Measurements from ENCODE around the gene LPIN2.

The LPIN2 gene

GRCh38 chr18:2979871-2980790 is 32.8 kb downstream of the LPIN2 start:
- DNase-seq, result no peak

DNA sequence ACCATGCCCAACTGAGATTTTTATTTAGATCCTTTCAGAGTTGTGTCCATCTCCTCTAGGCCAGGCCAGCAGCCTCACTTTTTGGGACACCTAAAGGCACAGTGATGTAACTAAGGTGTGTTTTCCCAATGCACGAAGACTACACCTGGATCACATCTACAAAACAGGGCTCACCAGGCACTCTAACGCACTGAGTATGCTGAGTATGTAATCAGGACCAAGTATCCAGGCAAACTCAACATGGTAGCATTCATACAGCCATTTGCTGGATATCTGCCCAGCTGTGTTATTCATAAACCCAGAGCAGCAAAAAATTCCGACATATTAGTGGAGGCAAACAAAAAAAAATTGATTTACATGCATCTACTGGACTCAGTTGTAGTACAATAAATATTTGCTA is 33.8 kb downstream of the LPIN2 start:
- DNase-seq, result no peak

DNA sequence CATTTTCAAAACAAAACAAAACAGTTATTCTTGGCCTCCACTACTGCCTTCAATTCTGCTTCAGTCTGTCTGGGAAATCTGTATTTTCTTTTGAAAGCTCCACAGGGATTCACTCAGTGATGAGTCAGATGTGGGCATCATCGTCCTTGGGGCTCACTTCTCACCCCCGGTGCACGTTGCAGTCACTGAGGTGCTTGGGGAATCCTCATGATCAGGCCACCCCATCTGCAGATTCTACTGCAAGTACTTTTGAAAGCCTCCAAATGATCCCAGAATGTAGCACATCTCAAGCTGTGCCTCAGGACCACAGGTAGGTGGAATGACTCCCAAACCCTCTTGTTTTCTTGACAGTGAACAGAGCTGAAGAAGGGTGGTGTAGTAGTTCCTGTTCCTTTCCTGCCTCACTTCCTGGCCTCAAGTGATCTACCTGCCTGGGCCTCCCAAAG is 34.3 kb downstream of the LPIN2 start:
- DNase-seq, result no peak

GRCh38 chr18:2978208-2978607 is 34.7 kb downstream of the LPIN2 start:
- no peak for DNase-seq

DNA sequence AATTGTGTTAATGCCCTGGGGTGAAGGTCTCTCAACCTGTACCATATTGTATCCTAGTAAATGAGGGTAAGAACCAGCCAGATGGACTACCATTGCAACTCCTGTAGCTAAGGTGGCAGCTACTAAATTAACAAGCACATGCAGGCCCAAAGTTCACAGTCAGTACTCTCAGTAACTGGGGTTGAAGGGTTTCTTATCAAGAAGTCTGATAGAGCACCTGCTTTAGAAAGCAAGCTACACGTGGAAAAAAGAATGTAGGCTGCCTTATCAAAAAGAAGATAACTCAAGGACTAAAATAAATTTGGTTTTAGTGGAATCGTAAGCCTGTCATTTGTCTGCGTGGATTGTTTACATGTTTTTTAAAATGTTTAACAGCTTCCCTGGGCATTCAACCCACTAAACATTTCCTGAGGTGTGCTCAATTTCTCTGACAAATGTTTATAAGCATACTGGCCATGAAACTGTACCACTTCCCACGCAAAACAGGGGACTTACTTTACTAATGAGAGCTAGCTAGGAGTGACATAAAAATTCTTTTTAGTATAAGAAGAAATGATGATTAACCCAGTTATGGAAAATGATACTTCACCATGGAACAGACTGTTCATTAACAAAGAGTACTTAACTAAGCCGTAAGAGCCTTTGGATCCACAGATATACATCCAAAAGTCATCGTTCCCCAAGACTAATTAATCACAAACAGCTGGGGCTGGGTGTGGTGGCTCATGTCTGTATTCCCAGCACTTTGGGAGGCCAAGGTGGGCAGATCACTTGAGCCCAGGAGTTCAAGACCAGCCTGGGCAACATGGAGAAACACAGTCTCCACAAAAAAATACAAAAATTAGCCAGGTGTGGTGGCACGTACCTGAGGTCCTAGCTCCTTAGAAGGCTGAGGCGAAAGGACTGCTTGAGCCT is 36.5 kb downstream of the LPIN2 start:
- no peak for DNase-seq

DNA sequence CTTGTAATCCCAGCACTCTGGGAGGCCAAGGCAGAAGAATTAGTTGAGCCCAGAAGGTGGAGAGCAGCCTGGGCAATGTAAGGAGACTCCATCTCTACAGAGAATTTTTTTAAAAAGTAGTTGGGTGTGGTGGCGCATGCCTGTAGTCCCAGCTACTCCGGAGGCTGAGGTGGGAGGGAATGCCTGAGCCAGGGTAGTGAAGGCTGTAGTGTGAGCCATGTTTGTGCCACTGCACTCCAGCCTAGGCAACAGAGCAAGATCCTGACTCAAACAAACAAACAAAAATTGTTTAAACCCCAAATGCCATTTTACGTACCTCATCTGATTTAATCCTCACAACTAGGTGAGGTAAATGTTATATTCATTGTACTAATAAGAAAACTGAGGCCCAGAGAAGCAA is 38.2 kb downstream of the LPIN2 start:
- no peak for DNase-seq

DNA sequence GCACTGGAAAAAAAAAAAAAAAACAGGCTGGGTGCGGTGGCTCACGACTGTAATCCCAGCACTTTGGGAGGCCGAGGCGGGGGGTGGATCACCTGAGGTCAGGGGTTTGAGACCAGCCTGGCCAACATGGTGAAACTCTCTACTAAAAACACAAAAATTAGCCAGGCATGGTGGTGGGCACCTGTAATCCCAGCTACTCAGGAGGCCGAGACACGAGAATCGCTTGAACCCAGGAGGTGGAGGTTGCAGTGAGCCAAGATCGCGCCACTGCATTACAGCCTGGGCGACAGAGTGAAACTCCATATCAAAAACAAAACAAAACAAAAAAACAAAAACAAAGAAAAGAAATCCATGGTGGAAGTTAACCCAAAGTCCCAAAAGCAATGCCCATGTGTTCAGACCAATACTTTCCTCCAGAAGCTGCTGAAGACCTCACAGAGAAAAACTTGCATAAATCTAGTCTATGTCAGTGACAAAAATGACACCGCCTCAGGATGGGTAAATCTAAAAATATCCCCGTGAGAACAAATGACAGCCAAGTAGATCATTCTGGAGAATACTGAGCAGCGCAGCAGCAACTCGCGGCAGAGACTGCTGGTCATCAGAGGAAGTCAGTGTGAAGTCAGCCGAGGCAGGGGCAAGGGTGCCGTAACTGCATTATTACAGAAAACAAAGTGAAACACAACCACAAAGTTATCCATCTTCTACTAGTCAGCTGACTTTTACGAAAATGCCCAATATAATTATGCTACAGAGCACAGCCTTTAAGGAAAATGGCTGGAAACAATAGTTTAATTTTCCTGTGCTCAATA is 41.0 kb downstream of the LPIN2 start:
- no peak for DNase-seq

DNA sequence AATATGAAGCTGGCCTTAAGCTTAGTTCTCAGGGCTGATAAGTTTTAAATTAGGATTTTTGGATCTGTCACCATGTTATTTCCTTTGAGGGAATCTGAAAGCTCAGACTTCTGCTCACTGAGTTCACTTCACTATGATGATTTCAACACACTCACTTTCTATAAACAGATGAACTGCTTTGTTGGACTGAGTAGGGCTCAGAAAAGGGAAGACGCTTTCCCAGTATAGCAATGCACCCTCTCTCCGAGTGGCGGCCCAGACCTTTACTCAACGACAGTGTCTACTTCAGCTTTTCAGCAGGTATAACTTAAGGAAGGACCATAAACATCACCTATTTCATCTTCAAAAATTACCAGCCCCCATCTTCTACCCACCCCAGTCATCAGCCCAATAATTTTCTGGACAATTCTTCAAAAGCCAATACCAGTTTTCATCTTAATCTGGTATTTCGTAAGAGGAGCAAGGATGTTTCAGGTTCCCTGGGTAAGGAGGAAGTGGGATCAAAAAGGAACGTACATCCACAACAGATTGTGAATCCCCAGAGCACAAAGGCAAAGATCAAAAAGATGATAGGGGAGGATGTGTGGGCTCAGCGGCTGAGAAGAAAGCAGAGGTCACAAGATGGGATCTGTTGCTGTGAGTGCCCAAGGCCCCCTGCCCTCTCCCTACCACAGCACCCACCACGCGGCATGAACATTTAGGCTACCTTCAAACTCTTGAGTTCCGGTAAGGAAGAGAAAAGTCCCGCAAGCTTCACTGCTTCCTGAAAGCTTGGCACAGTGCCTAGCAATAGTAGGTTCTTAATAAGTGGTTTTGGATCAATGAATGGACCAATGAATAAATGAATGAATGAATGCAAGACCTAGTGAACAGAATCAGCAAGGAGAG is 41.9 kb downstream of the LPIN2 start:
- no peak for DNase-seq

DNA sequence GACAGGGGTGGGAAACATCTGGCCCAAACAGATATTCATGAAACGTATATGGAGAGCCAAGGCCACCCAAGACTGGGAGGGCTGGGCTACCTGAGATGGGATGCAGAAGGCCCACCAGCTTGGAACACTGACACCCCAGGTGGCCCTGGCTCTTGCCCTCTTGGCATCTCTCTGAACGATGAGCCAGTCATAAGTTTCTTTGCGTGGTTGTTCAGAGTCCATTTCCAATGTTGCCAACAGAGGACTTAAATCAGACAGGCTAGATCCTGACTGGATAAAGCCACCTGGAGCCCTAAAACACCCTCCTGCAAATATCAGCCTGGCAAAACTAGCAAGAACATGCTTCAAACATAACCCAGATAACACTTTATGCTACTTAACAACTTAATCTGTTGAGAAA is 42.6 kb downstream of the LPIN2 start:
- no peak for DNase-seq

- no peak for DNase-seq
These were observed 43.2 kb downstream of the LPIN2 start for GRCh38 chr18:2969695-2970094.

DNA sequence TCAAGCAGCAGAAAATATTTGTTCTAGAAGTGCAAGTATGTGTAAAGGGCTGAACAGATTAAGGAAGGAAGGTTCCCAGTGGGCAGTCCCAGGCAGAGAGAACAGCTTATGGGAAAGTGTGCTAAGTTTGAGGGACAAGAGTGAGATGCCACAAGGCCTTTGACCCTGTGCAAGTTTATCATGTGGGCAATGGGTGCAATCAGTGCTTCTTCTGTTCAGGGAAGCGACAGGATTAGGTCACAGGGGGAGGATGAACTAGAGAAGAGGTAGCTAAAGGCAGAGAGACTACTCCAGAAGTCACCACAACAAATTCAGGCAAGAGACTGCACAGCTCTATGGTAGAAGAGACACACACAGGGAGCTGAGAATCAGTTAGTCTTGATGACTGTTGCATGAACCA is 44.3 kb downstream of the LPIN2 start:
- no peak for DNase-seq

- DNase-seq, result no peak
These were observed 45.1 kb downstream of the LPIN2 start for GRCh38 chr18:2967820-2968219.

- no peak for DNase-seq
These were observed 45.6 kb downstream of the LPIN2 start for GRCh38 chr18:2967357-2967756.

DNA sequence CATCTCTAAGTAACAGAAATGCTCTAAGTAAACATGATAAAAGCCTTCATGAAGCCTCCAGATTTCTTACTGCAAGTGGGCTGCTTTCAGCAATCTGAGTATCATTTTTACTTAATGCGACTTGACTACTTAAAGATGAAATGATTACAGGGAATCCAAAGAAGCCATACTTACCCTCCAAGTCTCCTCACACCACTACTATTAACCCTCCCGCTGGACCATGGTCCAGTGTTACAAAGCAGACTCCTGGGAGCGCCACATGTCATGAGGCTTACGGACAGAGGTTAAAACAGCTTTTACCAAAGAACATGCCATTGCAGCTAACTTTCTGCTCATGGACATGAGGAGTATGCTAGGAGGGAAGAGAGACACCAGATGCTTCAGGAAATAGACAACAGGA is 46.4 kb downstream of the LPIN2 start:
- no peak for DNase-seq

DNA sequence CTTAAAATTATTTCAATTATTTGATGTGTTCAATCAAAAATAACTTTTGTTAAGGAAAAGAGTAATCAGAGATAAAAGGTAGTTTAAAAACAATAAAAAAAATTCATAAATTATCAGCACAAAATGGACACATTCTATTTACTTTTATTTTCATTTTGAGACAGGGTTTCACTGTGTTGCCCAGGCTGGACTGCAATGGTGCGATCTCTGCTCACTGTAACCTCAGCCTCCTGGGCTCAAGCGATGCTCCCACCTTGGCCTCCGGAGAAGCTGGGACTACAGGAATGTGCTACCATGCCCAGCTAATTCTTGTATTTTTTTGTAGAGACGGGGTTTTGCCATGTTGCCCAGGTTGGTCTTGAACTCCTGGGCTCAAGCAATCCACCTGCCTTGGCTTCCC is 47.1 kb downstream of the LPIN2 start:
- no peak for DNase-seq

DNA sequence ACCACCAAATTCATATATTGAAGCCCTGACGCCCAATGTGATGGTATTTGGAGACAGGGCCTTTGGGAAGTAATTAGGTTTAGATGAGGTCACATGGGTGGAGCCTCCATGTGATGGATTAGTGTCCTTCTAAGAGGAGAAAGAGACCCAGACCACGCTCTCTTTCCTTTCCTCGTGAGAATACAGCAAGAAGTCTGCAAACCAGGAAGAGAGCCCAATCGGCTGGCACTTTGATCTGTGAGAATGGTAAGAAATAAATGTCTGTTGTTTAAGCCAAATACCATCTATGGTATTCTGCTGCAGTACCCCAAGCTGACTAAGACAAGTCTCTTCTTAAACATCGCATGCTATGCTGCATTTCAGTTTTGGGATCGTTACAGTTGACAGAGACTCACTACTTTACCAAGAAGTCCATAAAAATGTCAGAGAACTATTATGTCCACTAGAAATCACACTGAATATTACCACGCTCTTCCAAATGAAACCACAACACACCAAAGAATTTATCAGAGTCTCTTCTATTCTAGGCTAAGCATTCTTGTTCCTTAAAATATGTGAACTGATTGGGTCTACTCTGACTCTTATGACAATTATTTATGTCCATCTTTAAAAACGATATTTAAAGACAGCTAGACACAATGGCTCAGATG is 48.5 kb downstream of the LPIN2 start:
- no peak for DNase-seq

Measured in DMS79 (cell line).